Measurements from ENCODE around the gene SMURF2. TPM values are rescaled to one million over a fixed set of nuclear protein-coding genes. Genes with fewer than 3 reads are reported as not detected.

SMURF2 gene
- total and polyA plus RNA-seq, 9 of the 15 experiments (the other 6 are each of a cell fraction or from before 2014, with no cell fraction given): 3.8 to 22.0 (median 14.8) TPM

- TF ChIP-seq ARNT (IDR thresholded peaks at IDR 0.05) (peak; percentile 72 to 87; a peak in 2 of 4 replicates), NFIC (IDR thresholded peaks at IDR 0.05) (peak; percentile 44; the same call in 1 of the 2 replicates), BCLAF1 (IDR thresholded peaks at IDR 0.05; ENCODE audit: borderline replicate concordance in 1 of 2, control insufficient read depth in 1 of 2, low read depth in 2 of 2, low read length in 1 of 2) (0 out of 4 replicates have a peak, but pooled peaks of 1 of the 2 experiments have one; percentile 55), MAX (CRISPR knock-in tag; IDR thresholded peaks at IDR 0.05) (peak; percentile 83), NR3C1 (CRISPR knock-in tag; IDR thresholded peaks at IDR 0.05) (no peak), DPF2 (IDR thresholded peaks at IDR 0.05) (peak; percentile 52), MXD1 (CRISPR knock-in tag; IDR thresholded peaks at IDR 0.05; ENCODE audit: borderline replicate concordance, poor library complexity, severe bottlenecking) (peak; percentile 23), ZNF436 (CRISPR knock-in tag; IDR thresholded peaks at IDR 0.05) (no peak), HMGN3 (IDR thresholded peaks at IDR 0.05; ENCODE audit: borderline replicate concordance, extremely low read depth, insufficient read length, low read depth, low read length) (peak; percentile 48), ZBTB11 (CRISPR knock-in tag; IDR thresholded peaks at IDR 0.05) (peak; percentile 66 to 90 (median 72); a peak in 5 of 6 replicates), ID3 (CRISPR knock-in tag; IDR thresholded peaks at IDR 0.05) (no peak), ID3 (tag; IDR thresholded peaks at IDR 0.05) (peak; percentile 50; the same call in 1 of the 2 replicates), HDAC1 (IDR thresholded peaks at IDR 0.05) (peak in 1 of 2 experiments; percentile 85; a peak in 2 of 4 replicates), GABPA (tag; conservative IDR thresholded peaks at IDR 0.05; ENCODE audit: low read depth) (peak; percentile 94), ZNF507 (tag; conservative IDR thresholded peaks at IDR 0.05) (no peak), CREB1 (IDR thresholded peaks at IDR 0.05) (peak; percentile 79), CREB1 (CRISPR knock-in tag; IDR thresholded peaks at IDR 0.05) (peak; percentile 85), TCFL5 (CRISPR knock-in tag; conservative IDR thresholded peaks at IDR 0.05) (no peak), ZNF830 (CRISPR knock-in tag; IDR thresholded peaks at IDR 0.05) (no peak)
Observed at GRCh38 chr17:64506576-64507412, 155.3 kb downstream of the SMURF2 start, which contains the start of gene CEP95 (continued).

All from K562 (cell line).